HEK293 (cell line): Measurements from ENCODE around the gene CLK1.

Experiments
- HOXD13 ChIP-seq: sonication (generic); formaldehyde crosslinking; IDR thresholded peaks from 2 replicates; pipeline ENCODE4 v1.8.0; 2022; ENCODE audit warnings: missing genetic modification reagents, borderline replicate concordance
- IKZF3 ChIP-seq: fragments of 450-650 bp; IDR thresholded peaks from 2 replicates; pipeline ENCODE4 v1.5.0; 2018; ENCODE audit warnings: missing biosample characterization, mild to moderate bottlenecking, missing genetic modification characterization, moderate library complexity
- KLF9 ChIP-seq: fragments of 450-650 bp; formaldehyde crosslinking; IDR thresholded peaks from 2 replicates; pipeline ENCODE4 v1.5.1; 2016; ENCODE audit warnings: missing biosample characterization, missing genetic modification characterization, low read depth
- ZBTB20 ChIP-seq: fragments of 450-650 bp; formaldehyde crosslinking; IDR thresholded peaks from 2 replicates; pipeline ENCODE4 v1.5.1; 2016; ENCODE audit warnings: missing biosample characterization, missing genetic modification characterization
- ZIC2 ChIP-seq: fragments of 450-650 bp; formaldehyde crosslinking; IDR thresholded peaks from 2 replicates; pipeline ENCODE4 v1.5.1; 2016; ENCODE audit warnings: missing biosample characterization, missing genetic modification characterization
- ZNF132 ChIP-seq: fragments of 450-650 bp; formaldehyde crosslinking; IDR thresholded peaks from 2 replicates; pipeline ENCODE4 v1.5.1; 2017; ENCODE audit warnings: missing biosample characterization, missing genetic modification characterization, borderline replicate concordance
- ZNF155 ChIP-seq: fragments of 450-650 bp; formaldehyde crosslinking; IDR thresholded peaks from 2 replicates; pipeline ENCODE4 v1.5.1; 2016; ENCODE audit warnings: missing biosample characterization, missing genetic modification characterization
- ZNF266 ChIP-seq: fragments of 450-650 bp; formaldehyde crosslinking; IDR thresholded peaks from 2 replicates; pipeline ENCODE4 v1.5.1; 2016; ENCODE audit warnings: missing biosample characterization, missing genetic modification characterization, low read depth
- ZNF324 ChIP-seq: fragments of 450-650 bp; formaldehyde crosslinking; IDR thresholded peaks from 2 replicates; pipeline ENCODE4 v1.5.1; 2016; ENCODE audit warnings: missing biosample characterization, missing genetic modification characterization
- ZNF366 ChIP-seq: fragments of 450-650 bp; formaldehyde crosslinking; conservative IDR thresholded peaks from 2 replicates; pipeline ENCODE4 v1.5.1; 2016; ENCODE audit warnings: missing biosample characterization, missing genetic modification characterization
- ZNF433 ChIP-seq: fragments of 450-650 bp; formaldehyde crosslinking; IDR thresholded peaks from 2 replicates; pipeline ENCODE4 v1.5.1; 2016; ENCODE audit warnings: missing biosample characterization, missing genetic modification characterization, low read depth
- ZNF48 ChIP-seq: fragments of 450-650 bp; formaldehyde crosslinking; IDR thresholded peaks from 2 replicates; pipeline ENCODE4 v1.5.1; 2016; ENCODE audit warnings: missing biosample characterization, missing genetic modification characterization
- ZNF514 ChIP-seq: fragments of 450-650 bp; formaldehyde crosslinking; IDR thresholded peaks from 2 replicates; pipeline ENCODE4 v1.5.1; 2016; ENCODE audit warnings: missing biosample characterization, missing genetic modification characterization
- ZNF544 ChIP-seq: fragments of 450-650 bp; formaldehyde crosslinking; IDR thresholded peaks from 2 replicates; pipeline ENCODE4 v1.5.0; 2017; ENCODE audit warnings: missing biosample characterization, missing genetic modification characterization
- ZNF610 ChIP-seq: fragments of 450-650 bp; formaldehyde crosslinking; IDR thresholded peaks from 2 replicates; pipeline ENCODE4 v1.5.1; 2016; ENCODE audit warnings: missing biosample characterization, missing genetic modification characterization, borderline replicate concordance
- ZNF621 ChIP-seq: fragments of 450-650 bp; formaldehyde crosslinking; IDR thresholded peaks from 2 replicates; pipeline ENCODE4 v1.5.1; 2017; ENCODE audit warnings: missing biosample characterization, missing genetic modification characterization
- ZNF624 ChIP-seq: fragments of 450-650 bp; formaldehyde crosslinking; IDR thresholded peaks from 2 replicates; pipeline ENCODE4 v1.5.1; 2017; ENCODE audit warnings: missing biosample characterization, missing genetic modification characterization
- ZNF654 ChIP-seq: fragments of 450-650 bp; formaldehyde crosslinking; IDR thresholded peaks from 2 replicates; pipeline ENCODE4 v1.5.1; 2016; ENCODE audit warnings: low read depth, missing biosample characterization, missing genetic modification characterization
- ZNF664 ChIP-seq: fragments of 450-650 bp; formaldehyde crosslinking; IDR thresholded peaks from 2 replicates; pipeline ENCODE4 v1.5.1; 2016; ENCODE audit warnings: missing biosample characterization, missing genetic modification characterization
- ZNF670 ChIP-seq: fragments of 450-650 bp; formaldehyde crosslinking; IDR thresholded peaks from 2 replicates; pipeline ENCODE4 v1.5.1; 2016; ENCODE audit warnings: missing biosample characterization, missing genetic modification characterization, low read depth
- ZNF701 ChIP-seq: fragments of 450-650 bp; formaldehyde crosslinking; IDR thresholded peaks from 2 replicates; pipeline ENCODE4 v1.5.1; 2016; ENCODE audit warnings: missing biosample characterization, missing genetic modification characterization
- ZSCAN16 ChIP-seq: fragments of 450-650 bp; formaldehyde crosslinking; IDR thresholded peaks from 2 replicates; pipeline ENCODE4 v1.5.1; 2016; ENCODE audit warnings: missing biosample characterization, missing genetic modification characterization
- TF ChIP-seq, protein P1 (sequence below): fragments of 450-650 bp; formaldehyde crosslinking; IDR thresholded peaks from 2 replicates; pipeline ENCODE4 v1.5.1; 2017; ENCODE audit warnings: missing biosample characterization, missing genetic modification characterization
- TF ChIP-seq, protein P2 (sequence below): fragments of 450-650 bp; formaldehyde crosslinking; IDR thresholded peaks from 2 replicates; pipeline ENCODE4 v1.5.1; 2016; ENCODE audit warnings: missing biosample characterization, missing genetic modification characterization
- TF ChIP-seq, protein P3 (sequence below): fragments of 450-650 bp; formaldehyde crosslinking; IDR thresholded peaks from 2 replicates; pipeline ENCODE4 v1.5.1; 2016; ENCODE audit warnings: missing biosample characterization, missing genetic modification characterization
- TF ChIP-seq, protein P4 (sequence below): fragments of 450-650 bp; formaldehyde crosslinking; IDR thresholded peaks from 2 replicates; pipeline ENCODE4 v1.5.0; 2017; ENCODE audit warnings: missing biosample characterization, missing genetic modification characterization, borderline replicate concordance
- TF ChIP-seq, protein P5 (sequence below): fragments of 450-650 bp; formaldehyde crosslinking; IDR thresholded peaks from 2 replicates; pipeline ENCODE4 v1.5.1; 2016; ENCODE audit warnings: missing biosample characterization, missing genetic modification characterization

The CLK1 gene

DNA sequence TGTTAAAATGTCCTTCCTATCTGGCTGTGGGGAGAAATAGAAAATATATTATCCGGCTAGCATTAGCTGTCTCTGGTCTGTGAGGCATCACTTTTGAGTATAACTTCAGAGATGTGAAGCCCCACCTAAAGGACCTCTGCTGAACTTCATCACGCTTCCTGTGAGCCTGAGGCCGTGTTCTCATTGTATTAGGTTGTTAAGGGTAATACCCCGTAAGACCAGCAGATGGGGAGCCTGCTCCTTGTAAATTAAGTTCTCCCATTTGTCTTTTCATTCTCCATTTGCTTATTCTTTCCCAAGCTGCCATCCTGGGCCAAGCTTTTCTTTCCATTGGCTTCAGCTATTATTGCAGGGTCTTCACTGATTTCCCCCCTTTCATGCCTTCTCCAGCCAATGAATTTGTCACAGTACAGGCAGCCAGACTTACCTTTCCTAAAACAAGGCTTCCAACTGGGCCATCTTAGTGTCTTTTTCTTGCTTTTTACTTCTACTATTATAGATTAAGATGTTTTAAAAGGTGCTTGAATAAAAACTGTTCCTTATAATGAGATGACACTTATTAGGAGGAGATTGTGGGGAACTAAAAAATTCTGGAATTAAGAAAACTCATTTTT is 37.1 kb upstream of the CLK1 start (continued):
- TF ChIP-seq, protein P1, sequence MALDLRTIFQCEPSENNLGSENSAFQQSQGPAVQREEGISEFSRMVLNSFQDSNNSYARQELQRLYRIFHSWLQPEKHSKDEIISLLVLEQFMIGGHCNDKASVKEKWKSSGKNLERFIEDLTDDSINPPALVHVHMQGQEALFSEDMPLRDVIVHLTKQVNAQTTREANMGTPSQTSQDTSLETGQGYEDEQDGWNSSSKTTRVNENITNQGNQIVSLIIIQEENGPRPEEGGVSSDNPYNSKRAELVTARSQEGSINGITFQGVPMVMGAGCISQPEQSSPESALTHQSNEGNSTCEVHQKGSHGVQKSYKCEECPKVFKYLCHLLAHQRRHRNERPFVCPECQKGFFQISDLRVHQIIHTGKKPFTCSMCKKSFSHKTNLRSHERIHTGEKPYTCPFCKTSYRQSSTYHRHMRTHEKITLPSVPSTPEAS (tag by site-specific recombination) = no peak
- no peak for TF ChIP-seq ZNF701
- no peak for TF ChIP-seq KLF9 (tag by site-specific recombination)
- TF ChIP-seq HOXD13 (CRISPR knock-in tag) = no peak
- no peak for TF ChIP-seq ZNF610 (tag by site-specific recombination)
- TF ChIP-seq, protein P2, sequence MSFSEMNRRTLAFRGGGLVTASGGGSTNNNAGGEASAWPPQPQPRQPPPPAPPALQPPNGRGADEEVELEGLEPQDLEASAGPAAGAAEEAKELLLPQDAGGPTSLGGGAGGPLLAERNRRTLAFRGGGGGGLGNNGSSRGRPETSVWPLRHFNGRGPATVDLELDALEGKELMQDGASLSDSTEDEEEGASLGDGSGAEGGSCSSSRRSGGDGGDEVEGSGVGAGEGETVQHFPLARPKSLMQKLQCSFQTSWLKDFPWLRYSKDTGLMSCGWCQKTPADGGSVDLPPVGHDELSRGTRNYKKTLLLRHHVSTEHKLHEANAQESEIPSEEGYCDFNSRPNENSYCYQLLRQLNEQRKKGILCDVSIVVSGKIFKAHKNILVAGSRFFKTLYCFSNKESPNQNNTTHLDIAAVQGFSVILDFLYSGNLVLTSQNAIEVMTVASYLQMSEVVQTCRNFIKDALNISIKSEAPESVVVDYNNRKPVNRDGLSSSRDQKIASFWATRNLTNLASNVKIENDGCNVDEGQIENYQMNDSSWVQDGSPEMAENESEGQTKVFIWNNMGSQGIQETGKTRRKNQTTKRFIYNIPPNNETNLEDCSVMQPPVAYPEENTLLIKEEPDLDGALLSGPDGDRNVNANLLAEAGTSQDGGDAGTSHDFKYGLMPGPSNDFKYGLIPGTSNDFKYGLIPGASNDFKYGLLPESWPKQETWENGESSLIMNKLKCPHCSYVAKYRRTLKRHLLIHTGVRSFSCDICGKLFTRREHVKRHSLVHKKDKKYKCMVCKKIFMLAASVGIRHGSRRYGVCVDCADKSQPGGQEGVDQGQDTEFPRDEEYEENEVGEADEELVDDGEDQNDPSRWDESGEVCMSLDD (tag by site-specific recombination) = no peak
- TF ChIP-seq, protein P3, sequence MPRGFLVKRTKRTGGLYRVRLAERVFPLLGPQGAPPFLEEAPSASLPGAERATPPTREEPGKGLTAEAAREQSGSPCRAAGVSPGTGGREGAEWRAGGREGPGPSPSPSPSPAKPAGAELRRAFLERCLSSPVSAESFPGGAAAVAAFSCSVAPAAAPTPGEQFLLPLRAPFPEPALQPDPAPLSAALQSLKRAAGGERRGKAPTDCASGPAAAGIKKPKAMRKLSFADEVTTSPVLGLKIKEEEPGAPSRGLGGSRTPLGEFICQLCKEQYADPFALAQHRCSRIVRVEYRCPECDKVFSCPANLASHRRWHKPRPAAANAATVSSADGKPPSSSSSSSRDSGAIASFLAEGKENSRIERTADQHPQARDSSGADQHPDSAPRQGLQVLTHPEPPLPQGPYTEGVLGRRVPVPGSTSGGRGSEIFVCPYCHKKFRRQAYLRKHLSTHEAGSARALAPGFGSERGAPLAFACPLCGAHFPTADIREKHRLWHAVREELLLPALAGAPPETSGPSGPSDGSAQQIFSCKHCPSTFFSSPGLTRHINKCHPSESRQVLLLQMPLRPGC (tag by site-specific recombination) = no peak
- TF ChIP-seq ZNF266 (tag by site-specific recombination) = no peak
- no peak for TF ChIP-seq ZNF514
- no peak for TF ChIP-seq ZNF433
- TF ChIP-seq ZNF366 (tag by site-specific recombination) = 0 out of 2 replicates have a peak, but pooled peaks have one; percentile 31
- no peak for TF ChIP-seq ZNF624 (tag by site-specific recombination)
- TF ChIP-seq IKZF3 (tag by site-specific recombination) = 0 out of 2 replicates have a peak, but pooled peaks have one; percentile 32
- no peak for TF ChIP-seq ZNF664
- no peak for TF ChIP-seq ZNF155 (tag by site-specific recombination)
- TF ChIP-seq, protein P4, sequence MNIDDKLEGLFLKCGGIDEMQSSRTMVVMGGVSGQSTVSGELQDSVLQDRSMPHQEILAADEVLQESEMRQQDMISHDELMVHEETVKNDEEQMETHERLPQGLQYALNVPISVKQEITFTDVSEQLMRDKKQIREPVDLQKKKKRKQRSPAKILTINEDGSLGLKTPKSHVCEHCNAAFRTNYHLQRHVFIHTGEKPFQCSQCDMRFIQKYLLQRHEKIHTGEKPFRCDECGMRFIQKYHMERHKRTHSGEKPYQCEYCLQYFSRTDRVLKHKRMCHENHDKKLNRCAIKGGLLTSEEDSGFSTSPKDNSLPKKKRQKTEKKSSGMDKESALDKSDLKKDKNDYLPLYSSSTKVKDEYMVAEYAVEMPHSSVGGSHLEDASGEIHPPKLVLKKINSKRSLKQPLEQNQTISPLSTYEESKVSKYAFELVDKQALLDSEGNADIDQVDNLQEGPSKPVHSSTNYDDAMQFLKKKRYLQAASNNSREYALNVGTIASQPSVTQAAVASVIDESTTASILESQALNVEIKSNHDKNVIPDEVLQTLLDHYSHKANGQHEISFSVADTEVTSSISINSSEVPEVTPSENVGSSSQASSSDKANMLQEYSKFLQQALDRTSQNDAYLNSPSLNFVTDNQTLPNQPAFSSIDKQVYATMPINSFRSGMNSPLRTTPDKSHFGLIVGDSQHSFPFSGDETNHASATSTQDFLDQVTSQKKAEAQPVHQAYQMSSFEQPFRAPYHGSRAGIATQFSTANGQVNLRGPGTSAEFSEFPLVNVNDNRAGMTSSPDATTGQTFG (tag by site-specific recombination) = no peak
- no peak for TF ChIP-seq ZBTB20 (tag by site-specific recombination)
- no peak for TF ChIP-seq ZNF544 (tag by site-specific recombination)
- no peak for TF ChIP-seq ZNF621 (tag by site-specific recombination)
- TF ChIP-seq ZNF48 (tag by site-specific recombination) = no peak
- TF ChIP-seq ZSCAN16 (tag by site-specific recombination) = no peak
- peak; percentile 84 for TF ChIP-seq ZNF654 (tag by site-specific recombination)
- TF ChIP-seq, protein P5, sequence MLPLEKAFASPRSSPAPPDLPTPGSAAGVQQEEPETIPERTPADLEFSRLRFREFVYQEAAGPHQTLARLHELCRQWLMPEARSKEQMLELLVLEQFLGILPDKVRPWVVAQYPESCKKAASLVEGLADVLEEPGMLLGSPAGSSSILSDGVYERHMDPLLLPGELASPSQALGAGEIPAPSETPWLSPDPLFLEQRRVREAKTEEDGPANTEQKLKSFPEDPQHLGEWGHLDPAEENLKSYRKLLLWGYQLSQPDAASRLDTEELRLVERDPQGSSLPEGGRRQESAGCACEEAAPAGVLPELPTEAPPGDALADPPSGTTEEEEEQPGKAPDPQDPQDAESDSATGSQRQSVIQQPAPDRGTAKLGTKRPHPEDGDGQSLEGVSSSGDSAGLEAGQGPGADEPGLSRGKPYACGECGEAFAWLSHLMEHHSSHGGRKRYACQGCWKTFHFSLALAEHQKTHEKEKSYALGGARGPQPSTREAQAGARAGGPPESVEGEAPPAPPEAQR (tag by site-specific recombination) = no peak
- no peak for TF ChIP-seq ZNF132 (tag by site-specific recombination)
- TF ChIP-seq ZNF670 (tag by site-specific recombination) = no peak
- TF ChIP-seq ZIC2 (tag by site-specific recombination) = no peak
- TF ChIP-seq ZNF324 (tag by site-specific recombination) = no peak
- TF ChIP-seq, all 188 proteins: peak for 7
